Cerebellar nuclear complex (tissue), 1 donor: Measurements from ENCODE around the gene CSK.
"Not testable (repeated sequence)": the region's sequence is repeated elsewhere in the genome, so short reads cannot be mapped to it uniquely, and the experiment has no call there.

Experiments
- DNase-seq, 2 experiments: peaks; one replicate each; lab custom pipeline; 2025; lab: John Stamatoyannopoulos, UW

CSK gene

DNA sequence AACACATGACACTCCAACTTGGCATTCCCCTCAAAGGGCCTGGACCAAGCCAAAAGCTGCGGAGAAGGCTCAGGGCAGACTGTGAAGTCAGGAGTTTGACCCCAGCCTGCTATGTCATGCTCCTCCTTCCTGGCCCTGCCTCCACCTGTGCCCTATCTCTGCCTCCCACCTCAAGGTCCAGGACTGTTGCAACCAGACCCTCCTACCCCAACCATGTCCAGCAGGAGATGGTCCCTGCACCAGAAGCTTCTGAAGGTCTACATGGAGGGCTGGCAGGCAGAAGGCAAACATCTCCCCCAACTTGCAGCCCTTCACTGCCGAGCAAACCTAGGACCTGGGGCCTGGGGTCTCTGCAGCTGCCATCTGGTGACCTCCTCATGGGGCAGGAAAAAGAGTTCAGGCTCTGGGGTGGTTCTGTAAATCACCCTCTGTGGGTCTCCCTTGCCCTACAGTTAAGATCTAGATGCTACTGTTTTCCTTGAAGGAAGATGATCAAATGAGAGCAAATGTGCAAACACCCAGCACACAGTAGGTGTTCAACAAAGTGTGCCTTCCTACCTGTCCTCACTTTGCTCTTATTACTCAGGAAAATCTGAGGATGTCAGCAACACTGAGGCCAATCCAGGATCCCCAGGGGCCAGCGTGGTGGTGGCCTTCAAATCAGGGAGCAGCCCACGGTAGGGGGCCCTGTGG, 11.5 kb upstream of the CSK start:
- DNase-seq: no peak

DNA sequence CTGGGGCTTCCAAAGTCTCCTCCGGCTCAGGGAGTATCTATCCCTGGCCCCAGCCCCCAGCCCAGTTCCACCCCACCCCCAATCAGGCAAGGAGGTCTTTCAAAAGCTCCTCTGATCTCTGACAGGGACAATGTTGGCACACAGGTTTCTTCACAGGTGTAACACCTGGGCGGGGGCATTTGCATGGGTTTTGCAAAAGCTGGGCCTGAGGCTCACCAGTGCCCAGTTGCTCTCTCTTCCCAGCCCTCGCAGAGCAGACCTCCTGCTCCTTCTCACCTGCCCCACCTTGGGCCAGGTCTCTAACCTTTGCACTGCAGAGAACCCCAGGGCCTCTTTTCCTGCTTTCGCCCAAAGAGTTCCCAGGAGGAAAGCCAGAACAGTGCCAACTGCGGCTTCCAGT, 8.6 kb upstream of the CSK start:
- DNase-seq: no peak

DNA sequence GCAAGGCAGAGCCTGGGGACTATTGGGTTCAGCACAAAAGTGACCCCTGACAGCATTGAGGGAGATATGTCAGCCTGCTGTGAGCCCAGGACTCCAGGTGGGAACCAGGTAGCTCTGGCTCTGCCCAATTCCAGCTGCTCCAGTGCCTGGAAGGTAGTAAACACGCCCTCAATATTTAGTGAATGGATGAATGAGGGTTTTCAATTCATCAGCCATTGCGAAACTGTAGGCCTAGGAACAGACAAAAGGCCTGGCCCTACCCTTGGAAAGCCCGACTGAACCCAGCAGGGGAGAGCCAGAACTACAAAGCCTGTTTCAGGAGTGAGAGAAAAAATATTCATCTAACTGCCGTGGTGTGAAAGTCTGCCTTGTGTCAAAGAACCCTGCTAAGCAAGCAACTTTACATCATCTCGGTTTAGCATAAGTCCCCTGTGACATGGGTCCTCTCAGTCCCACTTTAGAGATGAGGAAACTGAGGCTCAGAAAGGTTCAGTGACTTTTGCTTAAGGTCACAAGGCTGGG, 8.1 kb upstream of the CSK start:
- no peak for DNase-seq

DNA sequence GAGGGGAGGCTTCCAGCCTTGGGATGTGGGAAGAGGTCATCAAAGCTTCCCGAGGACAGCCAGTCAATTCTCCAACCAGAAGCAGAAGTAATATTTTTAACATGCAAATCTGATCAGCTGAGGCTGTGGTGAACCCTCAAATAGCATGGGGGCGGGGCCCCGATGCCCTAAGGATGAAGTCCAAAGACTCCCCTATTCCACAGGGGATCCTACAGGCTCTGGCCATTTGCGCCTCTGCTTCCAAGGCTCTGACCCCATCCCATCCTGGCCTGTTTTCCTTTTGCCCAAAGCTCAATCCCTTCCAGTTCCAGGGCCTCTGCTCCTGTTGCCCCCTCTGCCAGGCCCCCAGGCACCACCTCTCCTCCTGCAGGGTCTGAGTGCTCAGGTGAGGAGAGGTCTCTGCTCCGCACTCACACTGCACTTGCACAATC, 6.7 kb upstream of the CSK start:
- DNase-seq: no peak

DNA sequence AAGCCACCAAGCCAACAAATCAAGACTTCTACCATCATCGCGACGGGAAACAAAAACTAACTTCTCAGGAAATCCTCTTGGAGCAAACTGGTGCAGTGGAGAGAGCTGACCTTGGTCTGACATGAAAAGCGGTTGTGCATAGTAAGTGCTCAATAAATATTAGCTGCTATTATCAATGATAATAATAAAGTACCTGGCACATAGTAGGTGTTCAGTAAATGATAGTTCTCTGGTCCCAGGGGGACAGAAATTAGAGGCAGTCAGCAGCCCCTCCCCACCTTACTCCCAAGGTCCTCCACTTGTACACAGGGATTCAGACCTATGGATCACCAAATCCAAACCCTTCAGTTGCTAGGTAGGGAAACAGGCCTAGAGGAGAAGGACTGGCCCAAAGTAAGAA, 6.0 kb upstream of the CSK start:
- DNase-seq: no peak

DNA sequence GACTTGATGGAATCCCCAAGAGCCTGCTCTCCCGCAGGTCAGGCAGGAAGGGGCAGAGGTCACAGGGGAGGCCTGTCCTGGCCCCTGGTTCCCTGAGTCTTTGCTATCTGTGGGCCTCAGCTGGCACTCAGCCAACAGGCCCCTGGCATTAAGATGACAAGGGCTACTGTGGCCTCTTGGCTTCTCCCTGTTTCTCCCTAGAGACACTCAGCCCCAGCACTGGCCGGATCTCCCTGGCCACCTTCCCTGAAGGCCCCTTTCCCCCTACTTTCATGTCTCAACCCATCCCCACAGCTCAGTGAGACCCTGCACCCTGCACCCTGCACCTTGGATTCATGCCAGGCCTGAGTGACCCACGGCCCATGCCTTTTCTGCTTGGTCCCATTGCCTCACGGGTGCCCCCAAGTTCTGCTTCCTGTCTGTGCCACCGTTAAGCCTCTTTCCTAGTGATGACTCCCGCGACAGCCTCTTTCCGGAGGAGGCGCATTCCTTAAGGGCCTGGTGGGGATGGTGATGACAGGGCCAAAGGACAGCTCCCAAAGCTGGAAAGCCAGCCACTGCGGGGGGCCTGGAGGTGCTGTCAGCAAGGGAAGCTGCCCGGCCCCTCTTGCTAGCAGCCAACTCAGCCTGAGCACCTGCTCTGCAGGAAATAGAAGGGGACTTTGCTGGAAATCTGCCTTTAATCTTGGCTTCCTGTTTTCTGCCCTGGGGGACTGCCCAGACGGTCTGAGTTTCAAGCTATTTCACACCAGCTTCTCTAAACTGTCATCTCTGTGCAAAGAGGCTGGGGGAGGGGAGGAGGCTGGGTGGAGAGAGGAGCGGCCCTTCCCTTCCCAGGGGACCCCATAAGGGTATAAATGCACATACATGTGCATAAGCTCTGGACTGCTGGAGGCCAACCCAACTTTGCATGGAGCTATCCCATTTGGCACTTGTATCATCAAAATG, 4.8 kb upstream of the CSK start:
- no peak for DNase-seq

DNA sequence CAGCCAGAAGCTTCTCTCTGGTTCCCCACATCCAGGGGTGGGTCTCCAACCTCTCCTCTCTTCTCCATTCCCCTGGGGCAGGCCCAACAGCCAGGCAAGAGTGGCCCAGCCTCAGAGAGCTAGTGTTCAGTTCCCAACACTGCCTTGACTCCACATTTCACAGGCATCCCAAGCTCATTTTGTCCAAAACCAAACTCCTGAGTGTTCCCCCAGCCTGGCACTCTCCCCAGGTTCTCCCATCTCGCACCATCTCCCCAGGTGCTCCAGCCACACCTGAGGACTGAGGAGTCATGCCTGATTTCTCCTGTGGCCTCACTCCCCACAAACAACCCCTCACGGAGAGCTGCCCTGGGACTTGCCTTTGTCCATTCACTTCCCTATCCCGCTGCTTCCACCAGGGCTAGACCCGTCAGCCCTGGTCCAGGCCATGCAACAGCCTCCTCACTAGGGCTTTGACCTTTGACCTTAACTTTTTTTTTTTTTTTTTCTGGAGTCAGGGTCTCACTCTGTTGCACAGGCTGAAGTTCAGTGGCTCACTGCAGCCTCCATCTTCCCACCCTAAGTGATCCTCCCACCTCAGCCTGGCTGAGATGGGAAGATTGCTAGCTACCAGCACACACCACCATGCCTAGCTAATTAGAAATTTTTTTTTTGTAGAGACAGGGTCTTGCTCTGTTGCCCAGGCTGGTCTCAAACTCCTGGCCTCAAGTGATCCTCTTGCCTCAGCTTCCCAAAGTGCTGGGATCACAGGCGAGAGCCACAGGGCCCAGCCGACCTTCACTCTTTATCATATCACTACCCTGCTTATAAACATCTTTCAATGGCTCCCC, 3.9 kb upstream of the CSK start:
- no peak for DNase-seq

DNA sequence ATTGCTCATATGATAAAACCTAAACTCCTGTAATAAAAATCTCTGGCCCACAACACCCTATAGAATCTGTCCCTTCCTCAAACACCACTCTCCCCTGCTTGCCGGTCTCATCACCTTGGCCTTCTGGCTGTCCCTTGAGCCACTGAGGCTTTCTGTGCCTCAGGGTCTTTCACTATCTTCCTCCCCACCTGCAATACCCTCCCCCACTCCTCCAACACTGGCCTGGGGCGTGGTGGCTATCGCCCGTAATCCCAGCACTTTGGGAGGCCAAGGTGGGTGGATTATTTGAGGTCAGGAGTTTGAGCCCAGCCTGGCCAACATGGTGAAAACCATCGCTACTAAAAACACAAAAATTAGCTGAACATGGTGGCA, 3.3 kb upstream of the CSK start:
- no peak for DNase-seq

DNA sequence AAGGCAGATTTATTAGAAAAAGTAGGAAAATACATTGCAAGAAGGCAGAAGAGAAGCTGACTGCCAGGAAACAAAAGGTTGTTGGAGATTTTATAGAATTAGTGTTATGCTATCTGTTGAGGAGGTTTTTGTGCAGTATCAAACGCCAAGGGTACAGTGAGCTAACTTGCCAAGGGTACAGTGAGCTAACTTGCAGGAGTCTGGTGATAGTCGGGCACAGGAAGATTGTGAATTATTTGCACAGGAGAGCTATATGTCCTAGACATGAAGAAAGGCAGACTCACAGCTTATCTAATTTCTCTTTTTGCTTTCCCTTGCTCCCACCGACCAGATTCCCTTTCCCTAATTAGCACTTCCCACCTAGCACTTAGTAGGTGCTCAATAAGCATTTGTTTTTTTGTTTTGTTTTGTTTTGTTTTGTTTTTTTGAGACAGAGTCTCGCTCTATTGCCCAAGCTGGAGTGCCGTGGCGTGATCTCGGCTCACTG, 2.7 kb upstream of the CSK start:
- DNase-seq: no peak

DNA sequence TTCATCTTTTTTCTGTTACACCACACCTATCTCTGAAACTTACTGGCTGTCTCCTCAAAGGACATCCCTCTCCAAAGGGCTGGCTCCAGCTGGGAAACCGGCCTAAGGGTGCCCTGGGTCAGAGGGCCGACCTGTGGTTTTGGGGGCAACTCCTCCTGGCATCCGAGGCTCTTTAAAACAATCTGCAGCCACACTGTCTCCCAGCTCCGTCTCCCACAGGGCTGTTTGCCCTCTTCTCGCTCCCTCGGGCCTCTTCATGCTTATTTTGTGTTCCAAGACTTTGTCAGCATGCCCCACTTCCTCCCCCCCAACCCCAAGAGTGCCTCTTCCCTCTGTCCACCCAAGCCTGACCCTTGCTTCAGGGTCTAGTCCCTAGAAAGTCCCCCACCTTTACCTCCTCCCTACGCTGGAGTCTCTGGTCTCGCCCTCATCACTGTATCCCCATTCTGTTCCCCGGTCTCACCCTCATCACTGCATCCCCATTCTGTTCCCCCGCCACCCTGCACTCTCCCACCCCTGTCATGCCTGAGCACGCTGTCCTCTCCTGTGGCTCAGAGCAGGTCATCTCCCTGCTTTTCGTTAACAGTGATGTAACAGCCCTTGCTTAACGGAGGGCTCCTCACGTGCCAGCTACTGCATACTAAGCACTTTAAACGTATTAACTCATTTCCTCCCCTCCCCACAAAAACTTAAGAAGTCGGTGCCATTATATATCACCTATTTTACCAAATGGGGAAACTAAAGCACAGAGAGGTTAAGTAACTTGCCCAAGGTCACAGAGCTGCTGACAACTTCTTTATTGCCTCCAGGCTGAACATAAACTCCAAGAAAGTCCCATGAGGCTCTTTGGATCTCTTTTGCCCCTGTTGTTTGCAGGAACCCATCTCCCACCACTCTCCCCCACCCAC, 1.1 kb upstream of the CSK start:
- no peak for DNase-seq

DNA sequence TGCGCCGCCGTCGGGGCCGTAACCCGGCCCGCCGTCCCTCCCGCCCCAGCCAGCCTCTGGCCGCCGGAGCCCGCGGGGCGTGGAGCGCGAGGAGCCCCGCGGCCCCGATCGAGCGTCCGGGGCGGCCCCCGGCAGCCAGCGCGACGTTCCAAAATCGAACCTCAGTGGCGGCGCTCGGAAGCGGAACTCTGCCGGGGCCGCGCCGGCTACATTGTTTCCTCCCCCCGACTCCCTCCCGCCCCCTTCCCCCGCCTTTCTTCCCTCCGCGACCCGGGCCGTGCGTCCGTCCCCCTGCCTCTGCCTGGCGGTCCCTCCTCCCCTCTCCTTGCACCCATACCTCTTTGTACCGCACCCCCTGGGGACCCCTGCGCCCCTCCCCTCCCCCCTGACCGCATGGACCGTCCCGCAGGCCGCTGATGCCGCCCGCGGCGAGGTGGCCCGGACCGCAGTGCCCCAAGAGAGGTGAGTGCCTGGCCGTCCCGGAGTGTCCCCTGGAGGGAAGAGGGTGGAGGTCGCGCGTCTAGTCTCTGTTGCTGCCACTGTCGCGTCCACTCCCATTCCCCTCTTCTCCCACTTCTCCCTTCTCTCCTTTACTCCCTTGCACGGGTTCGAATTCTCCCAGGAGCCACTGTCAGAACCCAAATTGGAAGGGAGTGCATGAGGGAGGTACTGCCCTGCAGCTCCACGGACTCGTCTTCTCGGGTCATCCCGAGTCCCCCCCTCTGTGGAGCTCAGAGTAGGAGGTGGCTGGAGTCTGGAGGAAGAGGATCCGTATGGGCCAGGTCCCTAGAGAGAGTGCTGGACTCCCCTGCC, 585 bp downstream of the CSK start:
- DNase-seq: no peak

DNA sequence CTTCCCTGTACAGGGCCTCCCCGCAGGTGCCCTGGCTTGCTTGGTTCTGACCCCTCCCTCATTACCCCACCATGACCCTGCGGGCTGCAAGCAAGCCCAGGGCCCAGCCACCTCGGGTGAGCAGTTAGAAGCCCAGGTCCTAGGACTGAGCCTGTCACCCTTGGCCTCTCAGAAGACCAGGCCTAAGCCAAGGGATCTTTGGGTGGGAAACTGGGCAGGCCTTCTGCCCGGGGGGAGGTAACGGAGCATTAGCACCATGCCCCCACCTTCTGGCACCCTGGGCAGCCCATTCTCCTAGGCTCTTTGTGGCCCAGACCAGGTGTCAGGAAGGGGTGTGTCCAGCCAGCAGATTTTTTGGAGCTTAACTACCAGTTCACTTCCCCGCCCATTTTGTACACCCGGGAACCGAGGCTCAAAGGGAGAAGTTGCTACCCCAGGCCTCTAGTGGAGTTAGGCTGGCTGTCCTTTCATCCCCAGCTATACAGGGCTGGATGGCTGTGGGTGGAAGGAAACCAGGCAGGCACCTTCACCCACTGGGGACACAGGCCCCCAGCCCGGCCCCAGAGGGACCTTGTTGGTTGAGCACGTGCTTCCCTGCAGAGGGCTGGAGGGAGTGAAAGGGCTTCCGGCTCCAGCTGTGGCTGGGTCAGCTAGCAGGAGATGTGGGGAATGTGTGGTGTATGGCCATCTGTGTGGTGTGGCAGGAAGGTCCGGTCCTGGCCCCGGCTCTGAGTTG, 1.4 kb downstream of the CSK start:
- DNase-seq: no peak

DNA sequence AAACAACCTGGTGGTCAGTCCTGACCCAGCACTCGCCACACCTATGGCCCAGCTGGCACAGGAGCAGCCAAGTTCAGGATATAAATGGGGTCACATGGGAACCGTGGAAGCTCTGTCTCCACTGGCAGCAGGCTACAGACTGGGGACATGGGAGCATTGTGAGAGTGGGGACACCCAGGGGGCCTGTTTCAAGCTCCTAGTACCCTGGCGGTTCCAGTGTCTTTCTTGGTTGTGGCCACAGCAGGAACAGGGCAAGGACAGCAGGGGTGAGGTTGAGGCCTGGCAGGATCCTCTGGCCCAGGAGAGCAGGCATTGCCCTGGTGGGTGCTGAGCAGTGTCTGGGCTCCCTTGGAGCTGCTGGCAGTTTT, 1.9 kb downstream of the CSK start:
- no peak for DNase-seq

DNA sequence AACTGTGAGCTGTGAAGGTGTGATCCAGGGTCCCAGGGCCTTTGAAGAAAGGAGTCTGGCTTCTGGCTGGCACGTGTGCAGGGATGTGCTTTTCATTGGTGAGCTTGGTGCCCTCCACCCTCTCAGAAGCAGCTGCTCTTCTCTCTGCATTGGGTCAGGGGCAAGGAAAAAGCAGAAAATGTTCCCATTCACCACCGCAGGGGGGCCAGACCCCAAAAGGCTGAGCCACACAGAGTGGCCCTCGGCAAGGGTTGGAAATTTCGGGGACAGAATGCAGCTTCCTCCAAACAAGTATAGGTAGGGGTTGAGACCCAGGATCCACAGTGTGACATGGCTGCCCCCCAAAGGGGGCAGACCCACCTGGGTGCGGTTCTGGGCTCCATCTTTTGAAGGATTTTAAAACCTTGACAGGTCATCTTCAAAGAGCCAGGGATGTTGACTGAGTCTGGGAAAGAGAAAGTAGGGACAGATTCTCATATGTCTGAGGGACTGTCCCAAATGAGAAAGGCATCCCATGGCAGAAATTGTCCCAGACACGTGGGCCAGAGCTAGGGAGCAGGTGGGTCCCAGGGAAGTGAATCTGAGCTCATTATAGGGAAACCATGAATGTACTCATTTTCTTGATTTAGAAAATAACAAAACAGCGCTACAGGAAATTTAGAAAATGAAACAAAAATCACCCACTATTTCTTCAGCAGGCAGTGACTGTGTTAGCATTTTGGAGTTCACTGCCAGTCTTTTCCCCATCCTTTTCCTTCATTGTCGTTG, 2.7 kb downstream of the CSK start:
- no peak for DNase-seq

DNA sequence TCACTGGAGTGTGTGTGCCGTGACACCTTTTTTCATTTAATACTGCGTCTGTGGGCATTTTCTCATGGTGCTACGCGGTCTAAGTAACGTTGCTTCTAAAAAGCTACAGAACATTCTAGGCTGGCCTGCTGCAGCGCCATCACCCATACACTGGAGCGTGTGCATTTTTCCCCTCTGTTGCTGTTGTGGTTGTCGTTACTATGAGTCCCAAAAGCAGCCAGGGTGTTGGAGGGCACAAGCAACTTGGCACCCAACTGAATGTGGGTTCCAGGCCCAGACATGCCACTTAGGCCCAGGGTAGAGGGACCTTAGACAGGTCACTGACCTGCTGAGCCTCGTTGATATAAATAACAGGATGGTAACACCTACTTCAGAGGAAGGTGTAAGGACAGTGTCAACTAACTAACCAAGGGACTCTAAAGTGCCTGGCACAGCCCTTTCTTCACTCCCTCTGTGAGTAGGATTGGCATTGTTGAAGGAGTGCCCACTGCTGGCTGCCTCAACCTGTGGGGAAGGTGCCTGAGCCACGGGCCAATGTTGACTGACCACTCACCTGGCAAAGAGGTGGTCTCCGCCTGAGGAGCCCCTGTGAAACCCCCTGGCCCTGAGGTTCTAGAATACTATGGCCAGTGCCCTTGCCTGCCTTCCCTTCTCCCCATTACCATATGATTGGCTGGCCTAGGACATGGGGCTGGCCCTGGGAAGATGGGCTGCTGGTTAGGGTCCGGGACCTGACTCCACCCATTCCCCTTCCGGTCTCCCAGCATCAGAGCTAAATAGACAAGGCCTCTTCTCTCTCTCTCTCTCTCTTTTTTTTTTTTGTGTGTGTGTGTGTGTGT, 3.5 kb downstream of the CSK start:
- no peak for DNase-seq

DNA sequence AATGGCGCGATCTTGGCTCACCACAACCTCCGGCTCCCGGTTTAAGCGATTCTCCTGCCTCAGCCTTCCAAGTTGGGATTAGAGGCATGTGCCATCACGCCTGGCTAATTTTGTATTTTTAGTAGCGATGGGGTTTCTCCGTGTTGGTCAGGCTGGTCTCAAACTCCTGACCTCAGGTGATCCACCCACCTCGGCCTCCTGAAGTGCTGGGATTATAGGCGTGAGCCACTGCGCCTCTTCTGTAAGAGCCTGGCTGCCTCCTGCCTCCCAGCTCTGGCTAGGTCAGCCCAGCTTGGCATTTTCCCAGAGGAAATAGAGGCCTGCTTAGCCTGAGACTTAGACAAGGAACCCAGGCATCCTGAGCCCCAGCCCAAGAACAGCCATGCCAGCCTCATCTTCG, 4.2 kb downstream of the CSK start:
- not testable (repeated sequence) for DNase-seq

DNA sequence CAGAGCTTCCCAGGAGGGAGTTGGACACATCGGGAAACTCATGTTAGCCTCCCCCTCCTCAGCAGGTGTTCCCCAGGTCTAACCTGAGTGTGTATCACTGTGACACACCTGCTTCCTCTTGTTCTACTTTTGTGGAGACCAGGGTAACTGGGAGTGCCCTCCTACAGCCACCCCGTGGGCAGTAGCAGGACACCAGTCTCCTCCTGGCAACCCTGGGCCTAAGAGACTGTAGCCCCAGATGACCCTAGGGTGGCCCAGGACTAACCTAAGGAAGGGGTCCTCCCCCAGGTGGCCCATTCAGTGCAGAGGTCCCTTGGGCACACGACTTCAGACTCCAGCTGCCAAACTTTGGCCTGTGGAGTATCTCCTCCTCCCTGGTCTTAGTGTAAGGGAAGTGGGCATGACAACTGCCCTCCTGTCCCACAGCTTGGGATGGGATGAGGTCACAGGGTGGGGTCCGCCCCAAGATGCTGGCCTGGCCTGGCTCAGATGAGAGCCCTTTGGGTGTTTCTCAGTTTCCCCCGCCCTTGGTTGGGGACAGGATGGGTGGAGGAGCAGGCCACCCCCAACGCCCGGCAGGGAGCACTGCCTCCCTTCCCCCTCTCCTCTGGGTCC, 4.8 kb downstream of the CSK start:
- DNase-seq: no peak
